ENCODE data around the gene CD226. TPM values are rescaled to one million over a fixed set of nuclear protein-coding genes. Genes with fewer than 3 reads are reported as not detected.

CD226 gene
- total RNA-seq, result 0.31 and 0.76 TPM in 2 replicates

GRCh38 chr18:69947361-69948133, at the start of gene CD226:
TSS of gene CD226 (minus strand) at chr18:69947873. CDS start at chr18:69947406, 467 bp downstream.

All from hair follicular keratinocyte (primary cell).